ENCODE results near the gene SLC25A21.

DNA sequence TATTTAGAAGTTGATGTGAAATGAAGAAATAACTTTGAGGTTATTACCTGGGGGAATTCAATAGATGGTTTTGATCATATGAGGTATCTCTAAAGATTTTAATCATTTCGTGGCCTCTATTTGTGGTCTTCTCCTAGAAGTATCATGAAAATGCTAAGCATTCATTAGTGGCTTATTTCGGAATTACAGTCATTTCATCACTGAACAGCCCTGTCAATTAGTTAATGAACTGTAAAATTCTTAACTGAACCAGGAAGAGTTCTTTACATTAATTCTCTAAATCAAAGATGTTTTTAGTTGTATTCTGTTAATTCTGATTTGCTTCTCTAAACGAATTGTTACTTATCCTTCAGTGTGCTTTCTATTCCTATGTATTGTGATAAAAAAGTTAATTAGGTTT is 261.8 kb downstream of the SLC25A21 start:
- no peak for TF ChIP-seq CTCF (IDR thresholded peaks at IDR 0.05)
- TF ChIP-seq EZH2 (IDR thresholded peaks at IDR 0.05) = no peak
- no peak for TF ChIP-seq EZH2phosphoT487 (IDR thresholded peaks at IDR 0.05)
